Stimulated activated CD8-positive, alpha-beta memory T cell treated with anti-CD3 and anti-CD28 coated beads, Interleukin-4, amount 100 ng/mL, for 24 hours (primary cell): Measurements from ENCODE around the gene C20orf202.

Experiments used
- DNase-seq: peaks from one replicate; pipeline ENCODE4 v3.0.0-alpha.2; 2020; ENCODE audit warnings: low read depth

Gene C20orf202

GRCh38 chr20:1202762-1203504 is at the start of gene C20orf202:
Gene C20orf202, plus strand, starts transcription at chr20:1203454. Its CDS starts 132 bp downstream, at chr20:1203586.
- DNase-seq = no peak

- no peak for DNase-seq
These were observed 49.0 kb upstream of the C20orf202 start for GRCh38 chr20:1154226-1154625.

- DNase-seq = no peak
These were observed 48.6 kb upstream of the C20orf202 start for GRCh38 chr20:1154691-1155090.

- no peak for DNase-seq
These were observed 47.9 kb upstream of the C20orf202 start for GRCh38 chr20:1155342-1155741.

- DNase-seq = no peak
These were observed 42.8 kb upstream of the C20orf202 start for GRCh38 chr20:1160496-1160895.

GRCh38 chr20:1160991-1161390 is 42.3 kb upstream of the C20orf202 start:
- DNase-seq = no peak

- no peak for DNase-seq
These were observed 40.1 kb upstream of the C20orf202 start for GRCh38 chr20:1163105-1163504.

- no peak for DNase-seq
These were observed 39.6 kb upstream of the C20orf202 start for GRCh38 chr20:1163653-1164052.

- DNase-seq = no peak
These were observed 38.4 kb upstream of the C20orf202 start for GRCh38 chr20:1164871-1165270.

- DNase-seq = no peak
These were observed 37.7 kb upstream of the C20orf202 start for GRCh38 chr20:1165521-1165920.

- no peak for DNase-seq
These were observed 37.3 kb upstream of the C20orf202 start for GRCh38 chr20:1165941-1166340.

GRCh38 chr20:1166948-1167720 is 36.1 kb upstream of the C20orf202 start:
- DNase-seq = no peak

GRCh38 chr20:1169224-1169623 is 34.0 kb upstream of the C20orf202 start:
- no peak for DNase-seq

GRCh38 chr20:1171461-1172093 is 31.7 kb upstream of the C20orf202 start:
- DNase-seq = no peak

- no peak for DNase-seq
These were observed 29.6 kb upstream of the C20orf202 start for GRCh38 chr20:1173698-1174097.

- no peak for DNase-seq
These were observed 28.5 kb upstream of the C20orf202 start for GRCh38 chr20:1174787-1175186.

- DNase-seq = no peak
These were observed 25.6 kb upstream of the C20orf202 start for GRCh38 chr20:1177680-1178079.

GRCh38 chr20:1178103-1178502 is 25.2 kb upstream of the C20orf202 start:
- DNase-seq = no peak

- no peak for DNase-seq
These were observed 24.6 kb upstream of the C20orf202 start for GRCh38 chr20:1178623-1179022.

GRCh38 chr20:1180949-1181348 is 22.3 kb upstream of the C20orf202 start:
- DNase-seq = no peak

- DNase-seq = no peak
These were observed 21.1 kb upstream of the C20orf202 start for GRCh38 chr20:1182106-1182505.

GRCh38 chr20:1183153-1183552 is 20.1 kb upstream of the C20orf202 start:
- DNase-seq = no peak

- DNase-seq = no peak
These were observed 19.0 kb upstream of the C20orf202 start for GRCh38 chr20:1184260-1184637.
